Measurements from ENCODE around the gene SLC2A10.

The SLC2A10 gene

DNA sequence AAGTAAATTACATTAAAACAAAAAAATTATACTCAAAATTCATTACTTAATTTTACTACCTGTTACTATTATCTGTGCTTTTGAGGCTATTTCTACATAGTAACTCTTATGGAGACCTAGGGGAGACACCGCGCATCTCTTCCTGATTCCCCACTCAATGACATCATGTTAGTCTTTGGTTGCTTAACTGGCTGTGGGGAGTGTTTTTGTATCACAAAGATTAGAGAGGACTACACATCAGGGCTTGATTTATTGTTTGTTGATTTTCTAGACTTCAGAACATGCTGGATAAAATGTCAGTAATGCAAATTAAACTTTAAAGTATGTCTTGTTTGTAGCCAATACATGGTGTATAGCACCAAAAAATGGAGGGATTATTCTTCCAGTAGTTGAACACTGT is 26.0 kb downstream of the SLC2A10 start:
- Histone ChIP-seq H3K79me2 (ENCODE audit: low read length) (no peaks in the 10 kb centered on the region), H3K4me1 (ENCODE audit: low read length) (no peaks in the 10 kb centered on the region), H3K9me3 (ENCODE audit: insufficient read depth, low read length) (no peaks in the 10 kb centered on the region), H3K27me3 (ENCODE audit: low read depth, low read length) (peaks cover 33% of the 10 kb centered on the region; the same call in 1 of the 2 replicates), H3K4me3 (ENCODE audit: low read length) (no peak overlapping the region), H3K4me2 (ENCODE audit: low read length) (no peak overlapping the region), H2AFZ (ENCODE audit: low read depth, low read length) (no peak overlapping the region), H3K9ac (ENCODE audit: low read length) (no peak overlapping the region), H3K36me3 (replicated peaks; ENCODE audit: low read depth, low read length) (no peaks in the 10 kb centered on the region), H3K27ac (ENCODE audit: low read length) (no peak overlapping the region), H4K20me1 (ENCODE audit: insufficient read depth, low read length) (no peaks in the 10 kb centered on the region)
- no peak for TF ChIP-seq EZH2phosphoT487 (IDR thresholded peaks at IDR 0.05; ENCODE audit: low read depth)
- TF ChIP-seq, protein P1, sequence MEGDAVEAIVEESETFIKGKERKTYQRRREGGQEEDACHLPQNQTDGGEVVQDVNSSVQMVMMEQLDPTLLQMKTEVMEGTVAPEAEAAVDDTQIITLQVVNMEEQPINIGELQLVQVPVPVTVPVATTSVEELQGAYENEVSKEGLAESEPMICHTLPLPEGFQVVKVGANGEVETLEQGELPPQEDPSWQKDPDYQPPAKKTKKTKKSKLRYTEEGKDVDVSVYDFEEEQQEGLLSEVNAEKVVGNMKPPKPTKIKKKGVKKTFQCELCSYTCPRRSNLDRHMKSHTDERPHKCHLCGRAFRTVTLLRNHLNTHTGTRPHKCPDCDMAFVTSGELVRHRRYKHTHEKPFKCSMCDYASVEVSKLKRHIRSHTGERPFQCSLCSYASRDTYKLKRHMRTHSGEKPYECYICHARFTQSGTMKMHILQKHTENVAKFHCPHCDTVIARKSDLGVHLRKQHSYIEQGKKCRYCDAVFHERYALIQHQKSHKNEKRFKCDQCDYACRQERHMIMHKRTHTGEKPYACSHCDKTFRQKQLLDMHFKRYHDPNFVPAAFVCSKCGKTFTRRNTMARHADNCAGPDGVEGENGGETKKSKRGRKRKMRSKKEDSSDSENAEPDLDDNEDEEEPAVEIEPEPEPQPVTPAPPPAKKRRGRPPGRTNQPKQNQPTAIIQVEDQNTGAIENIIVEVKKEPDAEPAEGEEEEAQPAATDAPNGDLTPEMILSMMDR (IDR thresholded peaks at IDR 0.05; ENCODE audit: low read depth, low read length), result no peak

DNA sequence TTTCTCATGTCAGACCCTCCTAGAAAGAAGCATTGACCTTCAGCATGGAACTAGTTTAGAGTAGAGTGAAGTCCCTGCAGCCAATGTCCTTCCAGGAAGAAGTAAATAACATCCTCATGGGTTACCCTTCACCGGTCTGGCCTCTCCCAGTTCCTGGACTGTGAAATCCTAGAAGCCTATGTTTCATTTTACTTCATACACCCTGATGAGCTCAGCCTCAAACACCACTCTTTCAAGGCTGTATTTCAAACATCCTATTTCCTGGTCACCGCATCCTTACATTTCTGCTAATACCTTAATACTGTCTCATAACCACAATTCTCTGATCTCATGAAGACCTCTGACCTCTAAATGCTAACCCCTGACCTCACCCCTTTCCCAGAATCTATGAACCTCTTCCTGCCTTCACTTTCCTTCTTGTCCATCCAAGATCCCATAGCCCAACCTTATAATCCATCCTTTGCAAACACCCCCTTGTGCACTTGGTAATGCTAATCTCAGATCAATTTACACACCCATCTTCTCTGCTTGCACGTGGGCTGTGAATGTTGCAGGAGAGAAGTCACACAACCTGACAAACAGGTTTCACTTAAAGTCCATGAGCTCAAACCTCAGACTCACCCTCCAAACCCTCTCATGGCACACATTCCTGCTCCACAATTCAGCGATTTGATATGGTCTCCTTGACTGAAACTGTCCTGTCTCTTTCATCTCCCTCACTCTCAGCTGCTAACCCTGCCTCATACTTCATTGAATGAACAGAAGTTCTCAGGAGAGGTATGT is 30.2 kb downstream of the SLC2A10 start:
- Histone ChIP-seq H3K79me2 (ENCODE audit: low read length) (no peaks in the 10 kb centered on the region), H3K4me1 (ENCODE audit: low read length) (no peaks in the 10 kb centered on the region), H4K20me1 (ENCODE audit: insufficient read depth, low read length) (no peaks in the 10 kb centered on the region), H3K27ac (ENCODE audit: low read length) (no peak overlapping the region), H3K9ac (ENCODE audit: low read length) (no peak overlapping the region), H3K4me2 (ENCODE audit: low read length) (no peak overlapping the region), H3K4me3 (ENCODE audit: low read length) (no peak overlapping the region), H2AFZ (ENCODE audit: low read depth, low read length) (no peak overlapping the region), H3K27me3 (ENCODE audit: low read depth, low read length) (peaks cover 74% of the 10 kb centered on the region), H3K9me3 (ENCODE audit: insufficient read depth, low read length) (no peaks in the 10 kb centered on the region), H3K36me3 (replicated peaks; ENCODE audit: low read depth, low read length) (no peaks in the 10 kb centered on the region)
- no peak for TF ChIP-seq EZH2phosphoT487 (IDR thresholded peaks at IDR 0.05; ENCODE audit: low read depth)
- TF ChIP-seq, protein P1 (IDR thresholded peaks at IDR 0.05; ENCODE audit: low read depth, low read length), result no peak

DNA sequence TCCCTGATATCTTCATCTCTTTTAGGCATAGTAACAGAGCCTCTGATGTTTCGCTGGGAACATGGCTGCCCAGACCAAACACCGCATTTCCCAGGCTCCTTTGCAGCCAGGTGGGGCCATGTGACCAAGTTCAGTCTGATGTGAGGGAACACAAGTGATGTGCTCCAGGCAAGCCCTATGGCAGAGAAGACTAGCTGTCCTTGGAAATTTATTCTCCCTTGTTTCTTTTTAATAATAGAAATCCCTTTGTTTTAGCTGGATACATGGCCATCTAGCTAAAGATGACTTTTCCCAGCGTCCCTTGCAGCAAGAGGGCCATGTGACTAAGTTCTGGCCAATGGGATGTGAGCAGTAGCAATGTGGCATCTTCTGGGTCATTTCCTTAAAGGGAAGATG is 30.8 kb downstream of the SLC2A10 start:
- H3K36me3 ChIP-seq (replicated peaks; ENCODE audit: low read depth, low read length), result no peaks in the 10 kb centered on the region
- no peaks in the 10 kb centered on the region for H3K9me3 ChIP-seq (ENCODE audit: insufficient read depth, low read length)
- no peak overlapping the region for H3K4me2 ChIP-seq (ENCODE audit: low read length)
- peaks cover 80% of the 10 kb centered on the region for H3K27me3 ChIP-seq (ENCODE audit: low read depth, low read length)
- TF ChIP-seq, protein P1 (IDR thresholded peaks at IDR 0.05; ENCODE audit: low read depth, low read length), result no peak
- no peak for TF ChIP-seq EZH2phosphoT487 (IDR thresholded peaks at IDR 0.05; ENCODE audit: low read depth)
- no peak overlapping the region for H3K27ac ChIP-seq (ENCODE audit: low read length)
- H3K9ac ChIP-seq (ENCODE audit: low read length), result no peak overlapping the region
- no peaks in the 10 kb centered on the region for H4K20me1 ChIP-seq (ENCODE audit: insufficient read depth, low read length)
- no peaks in the 10 kb centered on the region for H3K79me2 ChIP-seq (ENCODE audit: low read length)
- H3K4me3 ChIP-seq (ENCODE audit: low read length), result no peak overlapping the region
- H3K4me1 ChIP-seq (ENCODE audit: low read length), result no peaks in the 10 kb centered on the region
- no peak overlapping the region for H2AFZ ChIP-seq (ENCODE audit: low read depth, low read length)

DNA sequence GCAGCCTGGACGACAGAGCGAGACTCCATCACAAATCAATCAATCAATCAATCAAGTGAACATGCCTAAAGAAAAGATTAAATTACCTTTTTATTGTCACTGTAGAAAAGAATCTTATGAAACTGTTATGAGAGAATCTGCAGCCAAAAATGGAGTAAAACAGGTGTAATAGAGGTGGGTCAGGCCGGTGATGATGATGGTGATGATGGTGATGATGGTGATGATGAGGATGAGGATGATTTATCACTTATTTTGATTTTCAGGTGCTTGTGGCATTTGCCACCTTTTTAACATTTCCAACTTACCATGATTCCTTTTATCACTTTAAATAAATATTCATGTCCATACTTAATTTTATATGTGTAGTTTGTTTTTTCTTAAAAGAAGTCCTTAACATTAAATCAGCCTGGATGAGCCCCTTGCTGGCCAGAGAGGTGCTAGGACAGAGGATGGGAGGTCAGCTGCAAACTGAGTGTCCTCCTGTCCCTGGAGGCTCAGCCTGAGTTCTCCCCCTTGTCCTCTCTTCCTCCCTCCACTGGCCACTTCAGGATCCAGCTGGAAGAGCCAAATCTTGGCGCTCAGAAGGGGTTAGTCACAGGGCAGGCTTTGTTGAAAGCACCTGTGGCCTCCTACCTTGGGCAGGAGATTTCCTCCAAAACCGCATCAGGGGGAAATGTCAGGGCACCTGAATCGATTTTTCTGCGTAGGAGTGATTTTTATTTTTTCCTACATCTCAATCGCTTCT is 32.6 kb downstream of the SLC2A10 start:
- TF ChIP-seq, protein P1 (IDR thresholded peaks at IDR 0.05; ENCODE audit: low read depth, low read length), result no peak
- TF ChIP-seq EZH2phosphoT487 (IDR thresholded peaks at IDR 0.05; ENCODE audit: low read depth), result no peak
- H3K36me3 ChIP-seq (replicated peaks; ENCODE audit: low read depth, low read length), result no peaks in the 10 kb centered on the region
- H3K79me2 ChIP-seq (ENCODE audit: low read length), result no peaks in the 10 kb centered on the region
- no peaks in the 10 kb centered on the region for H3K4me1 ChIP-seq (ENCODE audit: low read length)
- H3K9ac ChIP-seq (ENCODE audit: low read length), result no peak overlapping the region
- peaks cover 92% of the 10 kb centered on the region for H3K27me3 ChIP-seq (ENCODE audit: low read depth, low read length)
- H3K9me3 ChIP-seq (ENCODE audit: insufficient read depth, low read length), result no peaks in the 10 kb centered on the region
- H3K27ac ChIP-seq (ENCODE audit: low read length), result no peak overlapping the region
- no peak overlapping the region for H2AFZ ChIP-seq (ENCODE audit: low read depth, low read length)
- no peak overlapping the region for H3K4me3 ChIP-seq (ENCODE audit: low read length)
- no peak overlapping the region for H3K4me2 ChIP-seq (ENCODE audit: low read length)
- no peaks in the 10 kb centered on the region for H4K20me1 ChIP-seq (ENCODE audit: insufficient read depth, low read length)

All from OCI-LY3 (cell line).